HG03469 (cell line): ENCODE data around the gene PLEKHG1.

Source experiments
- ATAC-seq: cut with Tn5 transposase; IDR thresholded peaks from one replicate; pipeline ENCODE4 v1.9.1; 2021; ENCODE audit warnings: mild to moderate bottlenecking, moderate library complexity, moderate number of reproducible peaks; ENCODE audit not compliant: unreplicated experiment

The PLEKHG1 gene

GRCh38 chr6:150599199-150600009, at the start of gene PLEKHG1:
TSS of gene PLEKHG1 (plus strand) at chr6:150599885. CDS start at chr6:150733682, 133,797 bp downstream.
- ATAC-seq, result peak; percentile 59

- no peak for ATAC-seq
These were observed 49.4 kb upstream of the PLEKHG1 start for GRCh38 chr6:150550244-150550643.

- ATAC-seq, result no peak
These were observed 42.6 kb upstream of the PLEKHG1 start for GRCh38 chr6:150557043-150557599.

GRCh38 chr6:150560004-150560883, 39.4 kb upstream of the PLEKHG1 start:
- no peak for ATAC-seq

- no peak for ATAC-seq
These were observed 38.8 kb upstream of the PLEKHG1 start for GRCh38 chr6:150560884-150561219.

DNA sequence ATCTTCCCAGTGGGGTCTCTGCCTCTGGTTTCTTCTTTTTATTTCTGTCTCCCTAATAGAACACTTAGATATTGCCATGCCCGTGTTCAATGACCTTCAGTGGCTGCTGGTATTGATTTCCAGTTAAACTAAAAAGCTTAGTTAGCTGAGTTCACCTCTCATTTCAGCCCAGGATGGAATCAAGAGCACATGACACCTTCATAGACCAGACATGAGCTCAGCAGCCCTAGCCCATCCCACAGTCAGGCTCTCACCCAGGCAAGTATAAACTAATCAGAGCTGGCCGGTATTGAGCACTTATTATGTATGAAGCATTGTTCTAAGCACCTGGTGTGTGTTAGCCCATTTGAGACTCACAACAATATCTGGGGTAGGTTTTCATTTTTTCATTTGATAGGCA, 33.7 kb upstream of the PLEKHG1 start:
- no peak for ATAC-seq

- ATAC-seq, result no peak
These were observed 33.2 kb upstream of the PLEKHG1 start for GRCh38 chr6:150566486-150566885.

DNA sequence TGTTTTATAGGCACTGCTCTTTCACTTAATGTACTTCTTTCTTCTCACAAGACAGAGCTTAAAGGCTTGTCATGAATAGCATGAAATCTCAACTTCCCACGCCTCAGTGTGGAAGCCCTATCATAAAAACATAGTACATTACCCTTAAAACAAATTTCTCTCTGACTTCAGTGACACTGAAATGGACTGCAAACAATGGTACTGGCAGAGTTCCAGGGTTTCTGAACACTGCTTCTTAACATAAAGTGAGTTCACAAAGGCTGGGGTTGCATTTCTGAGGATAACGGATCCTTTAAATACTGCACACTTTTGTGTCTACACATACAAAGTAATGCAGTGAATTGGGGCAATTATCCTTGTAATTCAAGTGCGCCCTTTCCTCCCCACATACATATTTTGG, 32.3 kb upstream of the PLEKHG1 start:
- ATAC-seq, result no peak

- ATAC-seq, result no peak
These were observed 31.8 kb upstream of the PLEKHG1 start for GRCh38 chr6:150567823-150568383.

GRCh38 chr6:150568560-150568959, 31.1 kb upstream of the PLEKHG1 start:
- no peak for ATAC-seq

DNA sequence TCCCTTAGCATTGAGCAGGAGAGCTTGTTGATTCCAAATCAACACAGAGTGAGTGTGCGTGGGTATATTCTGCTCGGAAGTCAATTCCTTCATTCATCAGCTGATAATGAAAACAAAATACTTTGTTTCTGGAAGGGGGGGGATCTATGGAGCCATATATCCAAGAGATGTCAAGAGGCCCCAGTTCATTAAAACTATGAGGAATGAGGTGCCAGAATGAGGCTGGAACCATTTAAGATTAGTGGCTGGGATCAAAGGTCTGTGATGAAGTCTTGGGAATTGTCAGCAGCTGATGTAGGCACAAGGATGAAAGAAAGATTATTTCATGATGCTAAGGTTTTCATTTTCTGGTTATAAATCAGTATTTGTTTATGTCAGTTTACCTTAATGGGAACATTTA, 30.5 kb upstream of the PLEKHG1 start:
- no peak for ATAC-seq

- no peak for ATAC-seq
These were observed 26.5 kb upstream of the PLEKHG1 start for GRCh38 chr6:150573041-150573681.

DNA sequence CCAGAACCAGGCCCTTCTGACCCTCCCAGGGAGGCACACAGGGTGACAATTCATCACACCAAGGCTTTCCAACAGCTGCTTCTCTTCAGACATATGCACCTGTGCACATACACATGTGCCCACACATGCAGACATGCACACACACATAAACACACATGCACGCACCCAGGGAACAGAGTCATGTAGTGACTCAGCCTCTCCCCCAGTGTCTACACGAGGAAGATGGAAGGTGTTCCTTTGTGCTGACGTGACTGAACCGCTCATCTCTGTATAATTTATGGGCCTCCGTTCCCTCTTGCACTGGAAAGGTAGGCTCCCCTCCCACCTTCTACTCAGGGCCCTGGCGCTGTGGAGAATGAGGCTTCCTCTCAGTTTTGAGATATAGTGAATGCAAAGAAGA, 23.8 kb upstream of the PLEKHG1 start:
- no peak for ATAC-seq

DNA sequence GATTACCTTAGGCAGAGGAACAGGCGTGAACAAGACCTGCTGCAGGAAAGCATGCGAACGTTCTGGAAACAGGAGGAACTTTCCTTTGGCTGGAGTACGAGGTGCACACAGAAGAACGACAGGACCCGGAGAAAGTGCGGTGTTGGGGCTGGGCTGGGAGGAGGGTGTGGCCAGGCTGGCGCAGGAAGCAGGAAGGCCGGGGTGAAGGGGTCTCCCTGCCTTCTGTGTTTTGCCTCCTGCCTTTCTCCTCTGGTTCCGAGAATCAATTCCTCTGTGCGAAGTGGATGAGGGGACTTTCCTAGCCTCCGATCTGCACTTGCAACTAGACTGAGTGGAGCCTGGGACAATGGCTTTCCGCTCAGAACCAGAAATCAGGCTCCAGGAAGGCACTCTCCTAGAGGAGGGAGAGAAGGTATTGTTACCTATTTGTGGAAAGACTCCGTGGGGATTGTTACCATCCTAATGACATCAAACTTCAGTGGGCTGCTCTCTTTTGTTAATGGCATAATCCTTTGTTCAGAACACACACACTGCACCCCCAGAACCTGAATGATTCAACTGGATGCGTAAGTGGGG, 22.9 kb upstream of the PLEKHG1 start:
- no peak for ATAC-seq

- ATAC-seq, result no peak
These were observed 20.1 kb upstream of the PLEKHG1 start for GRCh38 chr6:150579611-150580010.

GRCh38 chr6:150580489-150580888, 19.2 kb upstream of the PLEKHG1 start:
- ATAC-seq, result no peak

DNA sequence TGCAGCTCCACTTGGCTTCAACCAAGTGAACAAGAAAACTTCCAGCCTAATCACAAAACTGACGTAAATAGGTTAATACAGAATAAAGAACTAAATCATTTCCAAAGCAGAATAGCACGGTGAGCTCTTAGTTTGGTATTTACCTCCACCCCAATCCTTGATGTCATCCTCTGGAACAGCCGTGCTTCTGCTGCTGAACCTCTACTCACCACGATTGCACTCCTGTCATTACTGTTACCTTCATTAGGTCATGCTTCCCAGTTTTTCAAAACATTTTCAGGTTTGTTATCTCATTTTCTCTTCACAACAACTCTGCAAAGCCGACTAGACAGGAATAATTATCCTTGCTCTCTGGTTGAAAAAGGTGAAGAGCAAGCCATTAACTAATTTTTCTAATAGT, 15.6 kb upstream of the PLEKHG1 start:
- no peak for ATAC-seq

- ATAC-seq, result no peak
These were observed 15.1 kb upstream of the PLEKHG1 start for GRCh38 chr6:150584596-150584995.

GRCh38 chr6:150586850-150587359, 12.8 kb upstream of the PLEKHG1 start:
- no peak for ATAC-seq

- ATAC-seq, result no peak
These were observed 12.0 kb upstream of the PLEKHG1 start for GRCh38 chr6:150587637-150588036.
